SK-N-MC (cell line): ENCODE results near the gene CGNL1.

ENCODE experiments used
- EZH2 ChIP-seq: fragments of 200-600 bp; sonication (generic); IDR thresholded peaks from one replicate; pipeline ENCODE4 v1.6.1; 2017; ENCODE audit warnings: antibody characterized with exemption
- POLR2AphosphoS5 ChIP-seq: IDR thresholded peaks from 2 replicates; pipeline ENCODE4 v1.6.1; 2012; ENCODE audit warnings: mild to moderate bottlenecking, low read depth, low read length, borderline replicate concordance

- no peak for TF ChIP-seq POLR2AphosphoS5
- TF ChIP-seq EZH2 = no peak
Observed at GRCh38 chr15:57553526-57553925, 177.2 kb downstream of the CGNL1 start.
